Measurements from ENCODE around the gene HEG1.

Gene HEG1

GRCh38 chr3:125014570-125015179 is 41.1 kb downstream of the HEG1 start:
- H2BK120ac ChIP-seq (ENCODE audit: insufficient read depth, low read length, poor library complexity), result no peak overlapping the region
- no peaks in the 10 kb centered on the region for H3K79me1 ChIP-seq (ENCODE audit: low read length)
- no peak overlapping the region for H3K27ac ChIP-seq (ENCODE audit: low read depth, low read length)
- no peak overlapping the region for H4K12ac ChIP-seq (ENCODE audit: low read depth, low read length)
- H2BK5ac ChIP-seq (ENCODE audit: low read depth, low read length, poor library complexity), result no peak overlapping the region
- WGBS (ENCODE audit: extremely low coverage, insufficient coverage, insufficient read length), result no CpG with 5 or more reads among the region's 19 CpGs
- H3K14ac ChIP-seq (ENCODE audit: low read length), result no peak overlapping the region
- peaks cover 34 to 50% of the 10 kb centered on the region in 2 experiments for H3K36me3 ChIP-seq (ENCODE audit: control insufficient read depth in 1 of 2, insufficient read depth in 2 of 2, low read length in 2 of 2)
- no peak overlapping the region for H2AK5ac ChIP-seq (ENCODE audit: low read length)
- DNase-seq, result no peak
- H3K9me3 ChIP-seq (ENCODE audit: insufficient read depth, low read depth, low read length), result no peaks in the 10 kb centered on the region
- no peak overlapping the region for H3K23ac ChIP-seq (ENCODE audit: low read length)
- H3K27me3 ChIP-seq (ENCODE audit: insufficient read depth, low read length), result no peaks in the 10 kb centered on the region
- H3K4me2 ChIP-seq (ENCODE audit: low read length), result no peak overlapping the region
- H3K79me2 ChIP-seq (ENCODE audit: control insufficient read depth, insufficient read depth, low read length, poor library complexity), result no peaks in the 10 kb centered on the region
- no peak overlapping the region for H3K4ac ChIP-seq (ENCODE audit: low read depth, low read length)
- H4K91ac ChIP-seq (ENCODE audit: low read depth, low read length), result no peak overlapping the region
- H2AFZ ChIP-seq (ENCODE audit: insufficient read depth, low read length, poor library complexity), result no peak overlapping the region
- H3K4me3 ChIP-seq (ENCODE audit: low read depth, low read length), result no peak overlapping the region
- peak overlapping the region; percentile 63 for H3K18ac ChIP-seq (ENCODE audit: low read length)
- H4K8ac ChIP-seq (ENCODE audit: low read depth, low read length), result no peak overlapping the region
- H3K4me1 ChIP-seq (ENCODE audit: control insufficient read depth in 1 of 2, insufficient read depth in 2 of 2, low read length in 2 of 2), result peaks cover 0 to 2% of the 10 kb centered on the region in 2 experiments
- peak overlapping the region; percentile 3 for H2BK12ac ChIP-seq (ENCODE audit: low read length)
- no peak overlapping the region for H3K9ac ChIP-seq (ENCODE audit: low read length)

GRCh38 chr3:125013095-125013494 is 42.7 kb downstream of the HEG1 start:
- Histone ChIP-seq H3K27ac (ENCODE audit: low read depth, low read length) (no peak overlapping the region), H2AK5ac (ENCODE audit: low read length) (no peak overlapping the region), H3K27me3 (ENCODE audit: insufficient read depth, low read length) (no peaks in the 10 kb centered on the region), H3K18ac (ENCODE audit: low read length) (no peak overlapping the region), H3K9ac (ENCODE audit: low read length) (no peak overlapping the region), H2BK5ac (ENCODE audit: low read depth, low read length, poor library complexity) (no peak overlapping the region), H3K4me3 (ENCODE audit: low read depth, low read length) (no peak overlapping the region), H2BK120ac (ENCODE audit: insufficient read depth, low read length, poor library complexity) (no peak overlapping the region), H2AFZ (ENCODE audit: insufficient read depth, low read length, poor library complexity) (no peak overlapping the region), H4K91ac (ENCODE audit: low read depth, low read length) (no peak overlapping the region), H3K79me2 (ENCODE audit: control insufficient read depth, insufficient read depth, low read length, poor library complexity) (no peaks in the 10 kb centered on the region), H3K4me1 (ENCODE audit: control insufficient read depth in 1 of 2, insufficient read depth in 2 of 2, low read length in 2 of 2) (peaks cover 0 to 2% of the 10 kb centered on the region in 2 experiments), H4K12ac (ENCODE audit: low read depth, low read length) (no peak overlapping the region), H2BK12ac (ENCODE audit: low read length) (no peak overlapping the region), H4K8ac (ENCODE audit: low read depth, low read length) (no peak overlapping the region), H3K14ac (ENCODE audit: low read length) (no peak overlapping the region), H3K36me3 (ENCODE audit: control insufficient read depth in 1 of 2, insufficient read depth in 2 of 2, low read length in 2 of 2) (peaks cover 33 to 47% of the 10 kb centered on the region in 2 experiments), H3K9me3 (ENCODE audit: insufficient read depth, low read depth, low read length) (no peaks in the 10 kb centered on the region), H3K79me1 (ENCODE audit: low read length) (no peaks in the 10 kb centered on the region), H3K4ac (ENCODE audit: low read depth, low read length) (no peak overlapping the region), H3K4me2 (ENCODE audit: low read length) (no peak overlapping the region), H3K23ac (ENCODE audit: low read length) (no peak overlapping the region)
- DNase-seq, result no peak
- no CpG with 5 or more reads among the region's 1 CpG for WGBS (ENCODE audit: extremely low coverage, insufficient coverage, insufficient read length)

- Histone ChIP-seq H3K79me2 (ENCODE audit: control insufficient read depth, insufficient read depth, low read length, poor library complexity) (no peaks in the 10 kb centered on the region), H2BK12ac (ENCODE audit: low read length) (no peak overlapping the region), H3K27me3 (ENCODE audit: insufficient read depth, low read length) (no peaks in the 10 kb centered on the region), H4K12ac (ENCODE audit: low read depth, low read length) (no peak overlapping the region), H3K4me2 (ENCODE audit: low read length) (no peak overlapping the region), H3K23ac (ENCODE audit: low read length) (no peak overlapping the region), H3K9me3 (ENCODE audit: insufficient read depth, low read depth, low read length) (no peaks in the 10 kb centered on the region), H3K79me1 (ENCODE audit: low read length) (no peaks in the 10 kb centered on the region), H3K4ac (ENCODE audit: low read depth, low read length) (no peak overlapping the region), H2AFZ (ENCODE audit: insufficient read depth, low read length, poor library complexity) (no peak overlapping the region), H4K8ac (ENCODE audit: low read depth, low read length) (no peak overlapping the region), H3K4me1 (ENCODE audit: control insufficient read depth in 1 of 2, insufficient read depth in 2 of 2, low read length in 2 of 2) (peaks cover 0 to 2% of the 10 kb centered on the region in 2 experiments), H3K36me3 (ENCODE audit: control insufficient read depth in 1 of 2, insufficient read depth in 2 of 2, low read length in 2 of 2) (peaks cover 37 to 50% of the 10 kb centered on the region in 2 experiments), H2BK5ac (ENCODE audit: low read depth, low read length, poor library complexity) (no peak overlapping the region), H2BK120ac (ENCODE audit: insufficient read depth, low read length, poor library complexity) (no peak overlapping the region), H4K91ac (ENCODE audit: low read depth, low read length) (no peak overlapping the region), H3K9ac (ENCODE audit: low read length) (no peak overlapping the region), H3K27ac (ENCODE audit: low read depth, low read length) (no peak overlapping the region), H3K18ac (ENCODE audit: low read length) (no peak overlapping the region), H2AK5ac (ENCODE audit: low read length) (no peak overlapping the region), H3K14ac (ENCODE audit: low read length) (no peak overlapping the region), H3K4me3 (ENCODE audit: low read depth, low read length) (no peak overlapping the region)
- DNase-seq, result no peak
- no CpG with 5 or more reads among the region's 7 CpGs for WGBS (ENCODE audit: extremely low coverage, insufficient coverage, insufficient read length)
These were observed 43.9 kb downstream of the HEG1 start for GRCh38 chr3:125011941-125012340.

GRCh38 chr3:125010393-125010792 is 45.4 kb downstream of the HEG1 start:
- H3K4me3 ChIP-seq (ENCODE audit: low read depth, low read length), result no peak overlapping the region
- no peak overlapping the region for H3K27ac ChIP-seq (ENCODE audit: low read depth, low read length)
- no peak overlapping the region for H4K91ac ChIP-seq (ENCODE audit: low read depth, low read length)
- no peak overlapping the region for H3K4ac ChIP-seq (ENCODE audit: low read depth, low read length)
- no CpG with 5 or more reads among the region's 7 CpGs for WGBS (ENCODE audit: extremely low coverage, insufficient coverage, insufficient read length)
- H2AK5ac ChIP-seq (ENCODE audit: low read length), result no peak overlapping the region
- H2AFZ ChIP-seq (ENCODE audit: insufficient read depth, low read length, poor library complexity), result no peak overlapping the region
- no peaks in the 10 kb centered on the region for H3K4me1 ChIP-seq (ENCODE audit: control insufficient read depth in 1 of 2, insufficient read depth in 2 of 2, low read length in 2 of 2)
- DNase-seq, result no peak
- no peak overlapping the region for H3K14ac ChIP-seq (ENCODE audit: low read length)
- no peak overlapping the region for H3K18ac ChIP-seq (ENCODE audit: low read length)
- H3K9ac ChIP-seq (ENCODE audit: low read length), result no peak overlapping the region
- H4K12ac ChIP-seq (ENCODE audit: low read depth, low read length), result no peak overlapping the region
- H3K23ac ChIP-seq (ENCODE audit: low read length), result no peak overlapping the region
- peaks cover 44 to 60% of the 10 kb centered on the region in 2 experiments for H3K36me3 ChIP-seq (ENCODE audit: control insufficient read depth in 1 of 2, insufficient read depth in 2 of 2, low read length in 2 of 2)
- no peaks in the 10 kb centered on the region for H3K79me1 ChIP-seq (ENCODE audit: low read length)
- H3K9me3 ChIP-seq (ENCODE audit: insufficient read depth, low read depth, low read length), result no peaks in the 10 kb centered on the region
- no peak overlapping the region for H2BK120ac ChIP-seq (ENCODE audit: insufficient read depth, low read length, poor library complexity)
- H3K27me3 ChIP-seq (ENCODE audit: insufficient read depth, low read length), result no peaks in the 10 kb centered on the region
- H2BK12ac ChIP-seq (ENCODE audit: low read length), result no peak overlapping the region
- H3K4me2 ChIP-seq (ENCODE audit: low read length), result no peak overlapping the region
- H3K79me2 ChIP-seq (ENCODE audit: control insufficient read depth, insufficient read depth, low read length, poor library complexity), result no peaks in the 10 kb centered on the region
- no peak overlapping the region for H2BK5ac ChIP-seq (ENCODE audit: low read depth, low read length, poor library complexity)
- H4K8ac ChIP-seq (ENCODE audit: low read depth, low read length), result no peak overlapping the region

Data from trophoblast cell (in vitro differentiated cells and primary cell).